NCI-H2029 treated with DMSO at 0.1 percent for 48 hours (cell line): ENCODE data around the gene ENPP6.
"Not testable (repeated sequence)": the region's sequence is repeated elsewhere in the genome, so short reads cannot be mapped to it uniquely, and the experiment has no call there.

Experiments used
- DNase-seq: peaks from one replicate; lab custom pipeline; 2025; lab: John Stamatoyannopoulos, UW

Gene ENPP6

DNA sequence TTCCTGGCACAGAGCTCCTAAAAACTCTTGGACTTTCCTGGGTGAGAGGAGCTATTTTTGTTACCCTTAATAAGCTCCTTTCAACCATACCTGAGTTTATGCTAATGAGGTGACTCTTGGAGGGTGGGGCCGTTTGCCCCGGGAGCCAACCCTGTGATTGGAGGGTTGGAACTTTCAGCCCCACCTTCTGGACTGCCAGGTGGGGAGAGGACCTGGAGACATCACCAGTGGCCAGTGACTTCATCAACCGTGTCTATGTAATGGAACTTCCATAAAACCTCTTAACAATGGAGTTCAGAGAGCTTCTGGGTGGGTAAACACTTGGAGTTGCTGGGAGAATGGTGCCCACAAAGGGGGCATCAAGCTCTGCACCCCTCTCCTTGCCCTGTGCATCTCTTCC lies 17.9 kb upstream of the ENPP6 start:
- DNase-seq: no peak

DNA sequence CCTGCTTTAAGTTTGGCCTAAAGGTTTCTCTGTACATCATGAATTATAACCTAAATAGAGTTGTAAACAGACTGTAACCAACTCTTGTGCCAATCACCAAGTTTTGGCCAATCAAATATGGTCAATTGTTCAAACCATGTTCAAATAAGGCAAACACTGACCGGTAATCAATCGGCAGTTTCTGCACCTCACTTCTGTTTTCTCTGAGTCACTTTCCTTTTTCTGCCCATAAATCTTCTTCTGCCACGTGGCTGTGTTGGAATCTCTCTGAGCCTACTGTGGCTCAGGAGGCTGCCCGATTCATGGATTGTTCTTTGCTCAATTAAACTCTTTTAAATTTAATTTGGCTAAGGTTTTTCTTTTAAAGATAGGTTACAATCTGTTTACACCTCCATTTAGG lies 16.5 kb upstream of the ENPP6 start:
- DNase-seq: no peak

- DNase-seq: no peak
These were observed 15.3 kb upstream of the ENPP6 start for GRCh38 chr4:184232975-184233374.

GRCh38 chr4:184232202-184232601 lies 14.5 kb upstream of the ENPP6 start:
- DNase-seq: no peak

DNA sequence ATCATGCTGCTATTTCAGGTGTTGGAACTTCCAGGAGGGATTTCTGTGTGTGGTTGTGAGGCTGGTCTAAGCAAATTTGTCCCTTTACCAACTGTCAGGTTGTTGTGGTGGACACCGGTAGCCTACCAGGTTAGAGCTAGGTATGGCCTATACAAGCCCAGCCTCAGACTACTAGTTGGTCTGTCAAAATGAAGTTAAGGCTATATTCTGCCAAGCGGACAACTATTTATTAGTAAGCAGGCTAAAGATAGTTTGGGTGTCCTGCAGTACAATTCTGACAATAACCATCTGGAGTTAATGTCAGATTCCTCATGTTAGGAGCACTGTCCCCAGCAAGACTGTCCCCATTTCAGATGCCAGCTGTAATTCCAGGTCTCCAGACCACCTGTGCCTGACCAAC lies 13.9 kb upstream of the ENPP6 start:
- no peak for DNase-seq

- DNase-seq: no peak
These were observed 10.5 kb upstream of the ENPP6 start for GRCh38 chr4:184228056-184228705.

DNA sequence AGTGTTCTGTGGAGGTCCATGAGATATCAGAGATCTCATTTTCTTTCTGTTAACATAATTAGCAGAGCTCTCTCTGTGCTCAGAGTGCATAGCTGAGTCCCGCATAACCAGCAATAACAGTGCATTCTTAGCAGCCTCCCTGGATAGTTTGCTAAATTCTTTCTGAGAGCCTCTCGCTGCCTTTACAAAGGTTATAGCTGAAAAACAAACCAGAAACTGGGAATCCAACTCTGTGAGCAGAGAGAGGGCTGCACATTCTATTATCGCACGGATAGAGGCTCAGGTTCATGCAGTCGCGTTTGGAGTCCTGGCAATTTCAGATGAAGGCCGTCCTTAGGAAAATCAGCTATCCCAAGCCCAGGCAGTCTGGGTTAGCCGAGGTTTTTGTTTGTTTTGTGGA lies 1.2 kb downstream of the ENPP6 start:
- no peak for DNase-seq

GRCh38 chr4:184215709-184216328 lies 1.9 kb downstream of the ENPP6 start:
- DNase-seq: no peak

DNA sequence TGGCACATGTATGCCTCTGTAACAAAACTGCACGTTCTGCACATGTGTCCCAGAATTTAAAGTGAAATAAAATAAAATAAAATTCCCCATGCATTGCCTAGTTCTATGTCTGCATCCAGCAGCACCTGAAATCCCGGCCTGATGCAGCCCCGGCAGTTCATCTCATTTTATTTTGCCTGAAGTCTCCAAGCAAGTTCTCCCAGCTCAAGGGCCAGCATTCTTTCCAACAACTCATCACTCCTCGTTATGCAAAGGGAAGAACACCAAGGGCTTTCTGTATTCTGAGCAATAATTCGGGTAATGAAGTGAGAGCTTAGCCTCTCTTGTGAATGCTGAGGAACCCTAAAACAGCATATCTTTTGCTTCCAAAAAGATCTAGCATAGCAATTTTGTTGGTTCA lies 2.7 kb downstream of the ENPP6 start:
- DNase-seq: no peak

DNA sequence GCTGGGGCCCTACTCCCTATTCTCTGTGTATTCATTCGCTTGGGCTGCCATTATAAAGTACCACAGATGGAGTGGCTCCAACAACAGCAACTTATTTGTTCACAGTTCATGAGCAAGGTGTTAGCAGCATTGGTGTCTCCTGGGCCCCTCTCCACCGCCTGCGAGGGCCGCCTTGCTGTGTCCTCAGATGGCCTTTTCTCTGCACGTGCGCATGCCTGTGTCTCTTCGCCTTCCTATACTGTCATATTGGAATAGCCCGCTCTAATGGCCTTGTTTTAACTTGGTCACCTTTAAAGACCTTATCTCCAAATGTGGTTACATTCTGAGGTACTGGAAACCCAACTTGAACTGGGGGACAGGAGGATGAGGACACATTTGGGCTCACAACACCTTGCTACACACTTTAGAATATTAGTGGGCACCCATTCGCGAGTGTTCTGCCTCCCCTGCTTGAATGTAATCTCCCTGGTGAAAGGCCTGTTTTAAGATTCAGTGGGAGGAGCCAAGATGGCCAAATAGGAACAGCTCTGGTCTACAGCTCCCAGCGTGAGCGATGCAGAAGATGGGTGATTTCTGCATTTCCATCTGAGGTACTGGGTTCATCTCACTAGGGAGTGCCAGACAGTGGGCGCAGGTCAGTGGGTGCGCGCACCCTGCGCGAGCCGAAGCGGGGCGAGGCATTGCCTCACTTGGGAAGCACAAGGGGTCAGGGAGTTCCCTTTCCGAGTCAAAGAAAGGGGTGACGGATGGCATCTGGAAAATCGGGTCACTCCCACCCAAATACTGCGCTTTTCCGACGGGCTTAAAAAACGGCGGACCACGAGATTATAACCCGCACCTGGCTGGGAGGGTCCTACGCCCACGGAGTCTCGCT lies 9.7 kb downstream of the ENPP6 start:
- not testable (repeated sequence) for DNase-seq

DNA sequence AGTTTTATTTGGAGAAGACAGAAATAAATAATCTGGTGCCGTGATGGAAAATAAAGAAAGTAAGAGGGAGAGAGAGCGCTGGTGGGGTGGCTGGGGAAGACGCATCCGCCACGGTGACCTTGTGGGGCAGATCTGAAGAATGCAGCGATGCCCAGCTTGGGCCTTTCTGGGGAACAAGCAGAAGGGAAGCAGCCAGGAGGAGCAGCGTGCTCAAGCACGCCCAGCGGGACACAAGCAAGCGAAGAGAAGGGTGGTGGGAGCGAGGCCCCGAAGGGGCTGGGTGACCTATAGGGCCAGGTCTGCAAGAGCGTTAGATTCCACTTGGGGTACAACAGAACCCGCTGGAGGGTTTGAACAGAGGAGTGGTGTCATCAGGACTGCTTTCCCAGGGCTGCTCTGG lies 12.4 kb downstream of the ENPP6 start:
- DNase-seq: no peak

GRCh38 chr4:184203300-184203699 lies 14.4 kb downstream of the ENPP6 start:
- DNase-seq: no peak

DNA sequence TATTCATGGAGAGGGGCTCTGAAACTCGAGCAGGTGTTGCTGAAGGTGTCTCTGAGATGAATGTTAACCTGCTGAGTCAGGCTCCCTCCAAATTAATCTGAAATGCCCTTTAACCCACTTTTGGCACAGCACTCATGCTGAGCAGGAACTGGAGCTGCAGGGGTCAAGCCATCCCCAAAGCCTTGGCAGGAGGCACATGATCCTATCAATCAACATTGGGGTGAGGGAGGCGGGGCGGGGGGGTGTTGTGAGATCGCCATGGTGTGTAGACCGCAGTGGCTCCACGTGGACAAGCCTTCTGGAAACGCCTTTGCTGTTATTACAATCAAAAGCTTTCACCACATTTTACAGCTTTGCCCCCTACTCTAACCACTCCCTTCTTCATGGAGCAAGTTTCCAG lies 16.5 kb downstream of the ENPP6 start:
- no peak for DNase-seq

DNA sequence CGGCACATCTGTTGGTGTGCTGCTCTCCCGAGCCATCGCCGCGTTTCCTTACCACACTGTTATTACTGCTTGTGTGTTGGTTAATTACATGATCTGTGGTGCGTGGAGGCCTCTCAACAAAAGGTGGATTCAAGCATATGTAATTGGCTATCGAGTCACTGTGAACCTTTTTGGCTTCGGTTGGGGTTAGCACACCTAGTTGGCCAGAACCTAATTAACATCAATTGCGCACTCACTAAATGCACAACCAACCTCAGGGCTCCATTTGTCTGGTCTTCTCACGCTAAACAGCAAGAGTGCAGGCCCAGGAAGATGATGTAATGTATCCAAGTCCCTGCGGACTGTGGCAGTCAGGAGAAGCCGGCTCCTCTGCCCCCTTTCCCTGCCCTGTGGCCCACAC lies 17.4 kb downstream of the ENPP6 start:
- no peak for DNase-seq

GRCh38 chr4:184199780-184200179 lies 17.9 kb downstream of the ENPP6 start:
- DNase-seq: no peak

- no peak for DNase-seq
These were observed 19.5 kb downstream of the ENPP6 start for GRCh38 chr4:184198190-184198589.

- no peak for DNase-seq
These were observed 20.1 kb downstream of the ENPP6 start for GRCh38 chr4:184197536-184198082.

DNA sequence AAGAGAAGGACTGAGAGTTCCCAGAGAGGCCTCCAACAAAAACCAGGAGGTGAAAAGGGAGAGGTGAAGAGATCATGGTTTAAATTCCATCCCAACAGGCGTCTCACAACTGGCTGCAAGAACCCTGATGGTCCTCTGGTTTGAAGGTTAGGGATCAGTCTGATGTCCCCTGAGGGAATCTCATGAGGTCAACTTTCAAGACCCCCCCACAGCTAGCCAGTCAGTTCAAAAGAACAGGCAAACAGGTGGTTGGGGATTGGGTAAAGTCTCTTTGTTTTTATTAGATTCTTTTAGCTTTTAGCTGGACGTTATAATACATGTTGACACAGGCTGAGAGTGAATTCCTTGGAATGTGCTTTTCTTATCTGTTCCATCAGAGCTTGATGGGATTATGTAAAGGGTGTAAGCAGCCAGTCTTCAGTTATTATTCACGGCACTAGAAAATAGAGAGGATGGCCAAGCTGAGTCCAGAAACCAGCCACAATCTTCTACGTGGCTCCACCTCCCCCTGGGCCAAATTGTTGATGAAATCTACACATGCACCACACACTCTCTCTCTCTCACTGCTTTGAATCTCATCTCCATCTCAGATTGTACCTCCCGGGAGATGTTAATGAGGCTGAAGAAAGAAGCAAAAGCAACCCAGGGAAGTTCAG lies 20.8 kb downstream of the ENPP6 start:
- DNase-seq: no peak

- no peak for DNase-seq
These were observed 23.8 kb downstream of the ENPP6 start for GRCh38 chr4:184193556-184194525.

DNA sequence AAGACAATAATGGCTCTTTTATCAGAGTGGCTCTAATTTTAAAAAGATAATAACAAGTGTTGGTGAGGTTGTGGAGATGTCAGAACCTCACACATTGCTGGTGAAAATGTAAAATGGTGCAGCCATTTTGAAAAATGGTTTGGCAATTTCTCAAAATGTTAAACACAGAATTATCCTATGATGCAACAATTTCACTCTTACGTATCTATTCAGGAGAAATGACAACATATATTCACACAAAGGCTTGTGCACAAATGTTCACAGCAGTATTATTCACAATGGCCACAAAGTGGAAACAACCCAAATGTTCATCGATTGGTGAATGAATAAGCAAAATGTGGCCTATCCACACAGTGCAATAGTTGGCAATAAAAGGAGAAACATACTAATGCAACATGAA lies 24.7 kb downstream of the ENPP6 start:
- DNase-seq: no peak

- DNase-seq: no peak
These were observed 26.4 kb downstream of the ENPP6 start for GRCh38 chr4:184191267-184191666.
